HFF-Myc (cell line): Measurements from ENCODE around the gene MST1R.

ENCODE experiments used
- DNase-seq: peaks from one replicate; pipeline ENCODE4 v3.0.0-alpha.2; 2011; ENCODE audit warnings: low read depth; ENCODE audit errors: extremely low read depth
- H3K4me3 ChIP-seq: replicated peaks from 2 replicates; pipeline ENCODE4 v1.5.1; 2011; ENCODE audit warnings: low read depth, mild to moderate bottlenecking, control low read depth, low read length
- TF ChIP-seq, protein P1 (sequence below): IDR thresholded peaks from 2 replicates; pipeline ENCODE4 v1.5.1; 2012; ENCODE audit warnings: mild to moderate bottlenecking, low read depth, low read length, control low read depth; ENCODE audit errors: missing control alignments

Gene MST1R

DNA sequence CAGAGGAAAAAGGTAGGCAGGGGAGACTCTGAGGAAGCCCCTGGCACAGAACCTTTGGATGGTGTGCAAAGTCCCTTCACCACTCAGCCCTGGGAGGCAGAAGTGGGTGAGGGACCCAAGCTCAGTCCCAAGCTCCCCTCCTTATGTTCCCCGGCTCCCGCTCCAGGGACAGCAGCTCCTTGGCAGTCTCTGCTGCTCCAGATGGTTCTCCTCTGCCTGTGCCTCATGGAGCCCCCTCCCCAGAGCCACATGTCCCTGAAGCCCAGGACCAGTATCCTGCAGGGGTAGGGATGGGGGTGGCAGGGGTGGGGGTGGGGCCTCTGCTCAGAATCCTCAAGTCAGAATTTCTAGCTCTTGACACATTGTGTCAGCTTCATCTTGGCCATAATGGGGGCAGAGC is 26.0 kb downstream of the MST1R start:
- DNase-seq = no peak
- TF ChIP-seq, protein P1, sequence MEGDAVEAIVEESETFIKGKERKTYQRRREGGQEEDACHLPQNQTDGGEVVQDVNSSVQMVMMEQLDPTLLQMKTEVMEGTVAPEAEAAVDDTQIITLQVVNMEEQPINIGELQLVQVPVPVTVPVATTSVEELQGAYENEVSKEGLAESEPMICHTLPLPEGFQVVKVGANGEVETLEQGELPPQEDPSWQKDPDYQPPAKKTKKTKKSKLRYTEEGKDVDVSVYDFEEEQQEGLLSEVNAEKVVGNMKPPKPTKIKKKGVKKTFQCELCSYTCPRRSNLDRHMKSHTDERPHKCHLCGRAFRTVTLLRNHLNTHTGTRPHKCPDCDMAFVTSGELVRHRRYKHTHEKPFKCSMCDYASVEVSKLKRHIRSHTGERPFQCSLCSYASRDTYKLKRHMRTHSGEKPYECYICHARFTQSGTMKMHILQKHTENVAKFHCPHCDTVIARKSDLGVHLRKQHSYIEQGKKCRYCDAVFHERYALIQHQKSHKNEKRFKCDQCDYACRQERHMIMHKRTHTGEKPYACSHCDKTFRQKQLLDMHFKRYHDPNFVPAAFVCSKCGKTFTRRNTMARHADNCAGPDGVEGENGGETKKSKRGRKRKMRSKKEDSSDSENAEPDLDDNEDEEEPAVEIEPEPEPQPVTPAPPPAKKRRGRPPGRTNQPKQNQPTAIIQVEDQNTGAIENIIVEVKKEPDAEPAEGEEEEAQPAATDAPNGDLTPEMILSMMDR = no peak
- no peak overlapping the region for H3K4me3 ChIP-seq

- H3K4me3 ChIP-seq = no peak overlapping the region
- no peak for DNase-seq
- TF ChIP-seq, protein P1 = no peak
Observed at GRCh38 chr3:49876567-49876966, 27.1 kb downstream of the MST1R start.

- TF ChIP-seq, protein P1 = no peak
- DNase-seq = no peak
- H3K4me3 ChIP-seq = no peak overlapping the region
Observed at GRCh38 chr3:49873623-49874022, 30.1 kb downstream of the MST1R start.

DNA sequence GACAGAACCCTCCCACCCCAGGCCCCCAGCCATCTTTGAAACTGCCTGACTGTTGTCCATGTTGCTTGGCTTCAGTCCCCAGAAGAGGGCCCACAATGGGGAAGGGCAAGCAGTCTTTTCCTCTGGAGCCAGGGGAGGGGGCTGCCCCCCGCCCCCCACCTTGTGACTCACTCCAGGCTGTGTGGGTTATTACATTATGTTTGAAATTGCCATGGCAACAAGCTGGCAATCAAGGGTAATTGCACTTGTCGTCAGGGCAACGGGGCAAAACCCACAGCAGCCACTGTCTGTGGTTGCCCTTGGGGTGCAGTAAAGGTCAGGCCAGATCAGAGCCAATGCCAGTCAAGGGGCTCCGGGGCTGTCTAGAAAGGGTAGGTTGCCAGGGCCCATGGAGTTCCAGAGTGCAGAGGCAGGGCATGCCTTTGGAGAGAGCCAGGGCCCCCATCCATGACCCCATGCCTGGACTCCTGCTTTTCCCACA is 30.8 kb downstream of the MST1R start:
- TF ChIP-seq, protein P1 = no peak
- DNase-seq = no peak
- no peak overlapping the region for H3K4me3 ChIP-seq

- DNase-seq = no peak
- TF ChIP-seq, protein P1 = no peak
- H3K4me3 ChIP-seq = no peak overlapping the region
Observed at GRCh38 chr3:49871531-49872153, 32.0 kb downstream of the MST1R start.

GRCh38 chr3:49869525-49870126 is 34.0 kb downstream of the MST1R start, which contains the start of gene CAMKV:
Gene CAMKV, minus strand, starts transcription at chr3:49869906. Its CDS starts 7,518 bp downstream, at chr3:49862388.
- H3K4me3 ChIP-seq = peak within 1 kb of the TSS; percentile 38
- TF ChIP-seq, protein P1 = no peak
- DNase-seq = no peak
